ENCODE measurements around the gene PTPN7. TPM values are rescaled to one million over a fixed set of nuclear protein-coding genes. Genes with fewer than 3 reads are reported as not detected.
"Not testable (repeated sequence)": the region's sequence is repeated elsewhere in the genome, so short reads cannot be mapped to it uniquely, and the experiment has no call there.

Gene PTPN7
- total RNA-seq, 1 experiment from 2014 or later: not detected

DNA sequence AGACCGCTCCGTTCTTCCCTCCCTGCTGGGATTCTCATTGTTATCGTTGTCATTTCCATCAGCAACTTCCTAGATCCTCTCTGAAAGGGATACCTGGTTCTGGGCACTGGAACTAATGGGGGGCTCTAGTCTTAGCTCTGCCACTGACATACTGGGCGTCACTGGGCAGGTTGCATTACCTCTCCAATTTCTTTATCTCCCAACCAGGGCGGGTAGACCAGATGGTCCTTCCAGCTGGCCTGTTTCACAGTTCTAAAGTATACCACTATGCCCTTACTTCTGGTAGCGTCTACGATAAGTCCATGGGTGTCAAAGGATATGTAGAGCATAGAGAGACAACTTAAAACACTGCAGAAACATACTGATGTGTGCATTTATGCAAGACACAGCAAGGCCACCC, 36.3 kb downstream of the PTPN7 start:
- in situ Hi-C loops (cut with HindIII; ENCODE audit: low sequenced_read_pairs): no loop called here
- peak; percentile 56 for DNase-seq (ENCODE audit: low spot score)

- DNase-seq (ENCODE audit: low spot score): no peak
- in situ Hi-C loops (cut with HindIII; ENCODE audit: low sequenced_read_pairs): no loop called here
Observed at GRCh38 chr1:202123336-202123813, 37.0 kb downstream of the PTPN7 start.

DNA sequence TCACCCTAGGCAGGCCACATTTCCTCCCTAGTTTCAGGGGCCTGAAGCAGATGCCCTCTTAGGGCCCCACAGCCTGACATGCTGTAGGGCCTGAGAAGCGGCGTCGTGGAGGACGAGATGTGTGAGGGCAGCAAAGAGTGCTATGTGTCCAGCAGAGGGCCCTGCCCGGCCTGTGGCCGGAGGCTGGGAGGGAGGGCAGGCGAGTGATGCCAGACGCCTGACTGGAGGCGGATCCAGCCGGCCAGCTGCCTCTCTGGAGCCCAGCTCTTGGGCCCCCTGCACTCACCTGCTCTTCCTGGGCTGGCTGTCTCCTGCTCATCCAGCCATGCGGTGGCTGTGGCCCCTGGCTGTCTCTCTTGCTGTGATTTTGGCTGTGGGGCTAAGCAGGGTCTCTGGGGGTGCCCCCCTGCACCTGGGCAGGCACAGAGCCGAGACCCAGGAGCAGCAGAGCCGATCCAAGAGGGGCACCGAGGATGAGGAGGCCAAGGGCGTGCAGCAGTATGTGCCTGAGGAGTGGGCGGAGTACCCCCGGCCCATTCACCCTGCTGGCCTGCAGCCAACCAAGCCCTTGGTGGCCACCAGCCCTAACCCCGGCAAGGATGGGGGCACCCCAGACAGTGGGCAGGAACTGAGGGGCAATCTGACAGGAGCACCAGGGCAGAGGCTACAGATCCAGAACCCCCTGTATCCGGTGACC, 37.6 kb downstream of the PTPN7 start, which contains the start of gene GPR37L1:
GPR37L1 (plus strand) TSS at position 279 of the 697 bp plus-strand sequence; CDS start at position 326, 47 bp downstream.
- peak; percentile 44 for DNase-seq (ENCODE audit: low spot score)
- in situ Hi-C loops (cut with HindIII; ENCODE audit: low sequenced_read_pairs): no loop called here

DNA sequence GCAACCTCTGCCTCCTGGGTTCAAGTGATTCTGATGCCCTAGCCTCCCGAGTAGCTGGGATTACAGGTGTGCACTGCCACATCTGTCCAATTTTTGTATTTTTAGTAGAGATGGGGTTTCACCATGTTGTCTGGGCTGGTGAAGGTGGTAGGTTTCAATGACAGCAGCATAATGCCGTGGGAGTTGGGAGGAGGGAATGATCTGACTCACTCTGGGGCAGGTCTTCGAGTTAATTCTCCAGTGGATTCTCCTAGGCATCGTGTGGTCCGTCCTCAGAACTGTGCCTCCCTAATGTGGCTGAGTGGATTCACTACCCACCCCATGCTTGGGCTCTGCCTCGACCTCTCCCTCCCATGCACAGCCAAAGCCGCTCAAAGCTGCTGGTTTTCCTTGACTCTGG, 39.4 kb downstream of the PTPN7 start:
- no peak for DNase-seq (ENCODE audit: low spot score)

DNA sequence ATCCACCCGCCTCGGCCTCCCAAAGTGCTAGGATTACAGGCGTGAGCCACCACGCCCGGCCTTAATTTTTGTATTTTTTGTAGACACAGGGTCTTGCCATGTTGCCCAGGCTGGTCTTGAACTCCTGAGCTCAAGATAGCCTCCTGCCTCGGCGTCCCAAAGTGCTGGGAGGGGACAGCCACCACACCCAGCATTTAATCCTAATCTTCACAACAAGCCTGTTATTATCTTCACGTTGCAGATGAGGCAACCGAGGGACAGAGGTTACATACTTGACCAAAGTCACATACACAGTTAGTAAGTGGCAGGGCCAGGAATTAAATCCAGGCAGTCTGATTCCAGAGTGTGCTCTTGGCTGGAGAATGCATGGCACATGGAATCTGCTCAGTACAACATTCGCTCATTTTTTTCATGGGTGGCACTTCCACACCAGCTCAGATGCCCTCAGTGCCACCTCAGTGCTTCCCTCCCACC, 42.5 kb downstream of the PTPN7 start:
- in situ Hi-C loops (cut with HindIII; ENCODE audit: low sequenced_read_pairs): no loop called here
- DNase-seq (ENCODE audit: low spot score): no peak

More for the DNA sequence above, 39.4 kb downstream of the PTPN7 start:
- in situ Hi-C loops (cut with HindIII; ENCODE audit: low sequenced_read_pairs): no loop called here

DNA sequence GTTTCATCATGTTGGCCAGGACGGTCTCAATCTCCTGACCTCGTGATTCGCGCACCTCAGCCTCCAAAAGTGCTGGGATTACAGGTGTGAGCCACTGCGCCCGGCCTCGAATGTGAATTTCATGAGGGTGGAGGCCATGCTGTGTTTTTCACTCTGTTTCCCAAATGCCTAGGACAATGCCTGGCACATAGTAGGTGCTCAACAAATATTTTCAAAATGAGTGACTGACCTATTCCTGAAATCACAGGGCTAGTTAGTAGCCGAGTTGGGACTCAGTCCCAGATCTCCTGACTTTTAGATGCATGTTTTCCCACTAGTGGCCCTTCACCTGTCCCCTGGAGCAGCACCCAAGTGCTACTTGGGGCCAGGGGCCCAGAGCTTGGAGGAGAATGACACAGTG, 44.1 kb downstream of the PTPN7 start:
- no peak for DNase-seq (ENCODE audit: low spot score)
- in situ Hi-C loops (cut with HindIII; ENCODE audit: low sequenced_read_pairs): no loop called here

DNA sequence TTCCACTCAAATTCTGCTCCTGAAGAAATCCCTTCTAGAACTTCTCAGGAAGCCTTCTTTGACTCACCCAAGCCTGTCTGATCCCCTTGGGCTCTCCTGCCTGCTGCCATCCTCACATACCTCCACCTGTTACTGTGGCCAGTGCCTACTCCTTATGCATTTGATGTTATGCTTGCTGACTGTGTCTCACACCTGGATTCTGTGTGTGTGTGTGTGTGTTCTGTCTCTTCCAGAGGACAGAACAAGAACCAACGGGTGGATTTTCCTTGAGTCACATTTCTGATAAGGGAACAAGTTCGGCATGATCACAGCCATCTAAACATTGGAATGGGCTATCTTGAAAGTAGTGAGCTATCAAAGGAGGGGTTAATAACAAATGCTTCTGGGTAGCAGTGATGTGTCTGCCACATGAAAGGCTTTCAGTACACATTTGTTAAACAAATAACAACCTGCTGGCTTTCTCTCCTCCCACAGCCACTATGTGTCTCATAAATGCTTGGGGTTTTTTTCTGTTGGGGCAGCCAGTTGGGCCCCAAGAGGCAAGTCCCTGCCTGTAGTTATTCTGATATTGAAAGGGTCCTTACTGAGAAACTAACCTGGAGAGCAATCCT, 46.6 kb downstream of the PTPN7 start:
- in situ Hi-C loops (cut with HindIII; ENCODE audit: low sequenced_read_pairs): no loop called here
- no peak for DNase-seq (ENCODE audit: low spot score)

GRCh38 chr1:202112859-202113689, 47.3 kb downstream of the PTPN7 start:
- DNase-seq (ENCODE audit: low spot score): no peak
- in situ Hi-C loops (cut with HindIII; ENCODE audit: low sequenced_read_pairs): no loop called here

DNA sequence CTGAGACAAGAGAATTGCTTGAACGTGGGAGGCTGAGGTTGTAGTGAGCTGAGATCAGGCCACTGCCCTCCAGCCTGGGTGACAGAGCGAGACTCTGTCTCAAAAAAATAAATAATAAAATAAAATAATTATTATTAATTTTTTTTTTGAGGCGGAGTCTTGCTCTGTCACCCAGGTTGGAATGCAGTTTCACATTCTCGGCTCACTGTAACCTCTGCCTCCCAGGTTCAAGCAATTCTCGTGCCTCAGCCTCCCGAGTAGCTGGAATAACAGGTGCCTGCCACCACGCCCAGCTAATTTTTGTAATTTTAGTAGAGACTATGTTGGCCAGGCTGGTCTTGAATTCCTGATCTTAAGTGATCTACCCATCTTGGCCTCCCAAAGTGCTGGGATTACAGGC, 48.8 kb downstream of the PTPN7 start:
- in situ Hi-C loops (cut with HindIII; ENCODE audit: low sequenced_read_pairs): not testable (repeated sequence)

DNA sequence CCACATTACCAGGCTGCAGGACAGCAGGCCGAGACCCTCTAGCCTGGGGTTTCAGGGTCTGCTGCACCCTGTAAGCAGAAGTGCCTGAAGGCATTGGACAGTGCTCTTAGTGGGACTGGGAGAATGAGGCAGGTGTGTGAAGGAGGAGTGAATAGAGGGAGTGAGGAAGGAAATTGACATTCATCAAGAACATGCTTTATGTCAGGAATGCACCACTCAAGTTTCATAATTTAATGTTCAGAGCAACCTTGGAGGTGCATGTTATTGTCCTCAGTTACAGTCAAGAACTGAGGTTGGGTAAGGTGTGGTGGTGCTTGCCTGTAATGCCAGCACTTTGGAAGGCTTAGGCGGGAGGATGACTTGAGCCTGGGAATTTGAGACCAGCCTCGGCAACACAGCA, 49.4 kb downstream of the PTPN7 start:
- in situ Hi-C loops (cut with HindIII; ENCODE audit: low sequenced_read_pairs): no loop called here

More for the DNA sequence above, 48.8 kb downstream of the PTPN7 start:
- DNase-seq (ENCODE audit: low spot score): not testable (repeated sequence)

DNA sequence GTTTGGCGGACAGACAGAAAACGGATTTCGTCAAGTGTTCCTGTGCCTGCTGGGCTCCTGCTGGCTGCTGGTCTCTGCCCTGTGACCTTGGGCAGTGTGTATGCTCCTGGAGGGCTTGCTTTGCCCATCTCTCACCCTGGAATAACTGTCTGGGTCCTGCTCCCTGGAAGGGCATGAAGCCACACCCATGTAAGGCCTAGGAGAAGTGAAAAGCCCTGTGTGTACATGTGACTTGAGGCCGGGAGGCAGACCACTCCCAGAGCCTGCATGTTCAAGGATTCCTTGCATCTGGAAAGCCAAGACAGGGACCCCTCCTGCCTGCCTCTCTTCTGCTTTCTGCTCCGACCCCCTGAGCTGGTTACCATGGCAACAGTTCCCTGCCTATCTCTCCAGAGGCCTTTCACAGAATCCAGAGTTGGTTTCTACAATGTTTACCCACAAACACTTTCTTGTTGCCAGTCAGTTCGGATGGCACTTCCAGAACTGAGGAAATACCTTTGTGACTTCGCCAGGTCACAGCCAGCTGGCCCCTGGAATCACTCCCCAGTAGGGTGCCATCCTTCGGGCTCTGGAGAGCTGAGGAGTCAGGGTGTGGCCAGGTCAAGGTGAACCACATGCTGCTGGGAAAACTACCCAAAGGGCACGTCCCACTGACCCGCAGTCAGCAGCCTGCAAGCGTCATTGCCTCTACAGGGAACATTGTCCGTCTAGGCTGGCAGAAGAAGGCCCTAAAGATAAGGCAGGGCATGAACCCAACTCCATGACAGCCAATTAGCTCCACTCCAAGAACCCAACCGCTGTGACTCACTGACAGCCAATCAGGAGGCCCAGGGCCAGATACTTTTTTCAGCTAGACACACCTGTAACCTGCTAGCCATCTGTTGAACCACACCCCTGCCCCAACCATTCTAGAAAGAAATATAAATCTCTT, 52.3 kb downstream of the PTPN7 start:
- no peak for DNase-seq (ENCODE audit: low spot score)
- in situ Hi-C loops (cut with HindIII; ENCODE audit: low sequenced_read_pairs): no loop called here

More for the DNA sequence above, 49.4 kb downstream of the PTPN7 start:
- DNase-seq (ENCODE audit: low spot score): no peak

- no peak for DNase-seq (ENCODE audit: low spot score)
- in situ Hi-C loops (cut with HindIII; ENCODE audit: low sequenced_read_pairs): no loop called here
Observed at GRCh38 chr1:202107321-202107761, 53.1 kb downstream of the PTPN7 start.

DNA sequence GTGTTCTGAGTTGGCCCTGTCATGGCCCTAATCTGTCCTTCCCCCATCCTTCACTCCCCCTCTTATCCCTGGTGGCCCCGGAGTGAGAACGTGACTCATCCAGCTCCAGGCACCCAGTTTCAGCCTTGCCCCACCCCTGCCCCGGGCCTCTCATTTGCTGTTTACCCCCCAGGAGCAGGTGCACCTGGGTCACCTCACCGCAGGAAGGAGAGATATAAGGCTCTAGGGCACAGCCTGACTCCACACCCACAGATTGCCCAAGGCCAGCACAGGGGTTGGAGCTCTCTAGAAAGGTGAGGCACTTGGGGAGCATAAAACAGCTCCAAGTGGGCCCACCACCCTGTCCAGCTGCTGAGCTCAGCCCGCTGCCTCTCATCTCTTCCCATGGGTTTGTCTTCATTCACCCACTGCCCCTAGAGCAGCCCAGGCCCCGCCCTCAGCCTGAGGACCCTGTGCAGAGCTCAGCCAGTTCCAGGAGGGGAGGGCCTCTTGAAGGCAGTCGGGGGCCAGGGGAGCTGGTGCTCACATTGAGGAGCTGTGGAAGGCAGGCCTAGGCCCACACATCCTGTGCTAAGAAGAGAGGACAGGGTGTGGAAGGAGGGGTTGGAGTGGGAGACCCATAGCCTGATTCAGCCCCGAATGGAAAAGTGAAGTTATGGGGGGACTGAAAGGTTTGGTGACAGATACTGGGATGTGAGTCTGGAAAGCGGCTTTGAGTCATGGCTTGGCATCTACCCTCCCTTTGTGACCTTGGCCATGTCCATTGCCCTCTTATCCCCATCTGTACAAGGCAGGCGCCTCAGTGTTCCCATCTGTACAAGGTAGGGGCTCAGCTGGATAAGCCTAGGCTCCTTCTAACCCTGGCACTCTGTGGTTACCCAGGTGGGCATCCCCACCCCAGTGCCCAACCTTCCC, 53.8 kb downstream of the PTPN7 start:
- in situ Hi-C loops (cut with HindIII; ENCODE audit: low sequenced_read_pairs): no loop called here

GRCh38 chr1:202105571-202106339, 54.6 kb downstream of the PTPN7 start:
- in situ Hi-C loops (cut with HindIII; ENCODE audit: low sequenced_read_pairs): no loop called here
- no peak for DNase-seq (ENCODE audit: low spot score)

More for the DNA sequence above, 53.8 kb downstream of the PTPN7 start:
- no peak for DNase-seq (ENCODE audit: low spot score)

- DNase-seq (ENCODE audit: low spot score): no peak
- in situ Hi-C loops (cut with HindIII; ENCODE audit: low sequenced_read_pairs): no loop called here
Observed at GRCh38 chr1:202104073-202104472, 56.3 kb downstream of the PTPN7 start.

GRCh38 chr1:202101184-202101583, 59.2 kb downstream of the PTPN7 start:
- in situ Hi-C loops (cut with HindIII; ENCODE audit: low sequenced_read_pairs): no loop called here
- peak; percentile 10 for DNase-seq (ENCODE audit: low spot score)
